ENCODE results near the gene LSM2. TPM values are rescaled to one million over a fixed set of nuclear protein-coding genes. Genes with fewer than 3 reads are reported as not detected.
A peak's percentile ranks its signal among the peaks of the same experiment; 100 is the strongest.

LSM2 gene
- total and polyA plus RNA-seq, 2 experiments from 2014 or later = 51.9 to 57.9 TPM

GRCh38 chr6:31760790-31761189, 46.0 kb downstream of the LSM2 start:
- no peak for TF ChIP-seq EZH2 (IDR thresholded peaks at IDR 0.05; ENCODE audit: borderline replicate concordance)
- TF ChIP-seq CTCF (IDR thresholded peaks at IDR 0.05; ENCODE audit: poor library complexity) = no peak
- TF ChIP-seq EZH2phosphoT487 (IDR thresholded peaks at IDR 0.05; ENCODE audit: low read depth, severe bottlenecking, unreplicated experiment) = no peak
- Histone ChIP-seq H3K27me3 (no peaks in the 10 kb centered on the region), H3K36me3 (replicated peaks; ENCODE audit: insufficient read depth, low read depth) (no peaks in the 10 kb centered on the region), H3K4me1 (ENCODE audit: insufficient read depth) (peaks cover 8% of the 10 kb centered on the region), H3K79me2 (no peaks in the 10 kb centered on the region), H3K4me3 (no peak overlapping the region), H3K9me2 (replicated peaks; ENCODE audit: insufficient read depth) (no peaks in the 10 kb centered on the region), H3K9me3 (ENCODE audit: low read depth) (no peaks in the 10 kb centered on the region), H3K27ac (no peak overlapping the region), H4K20me1 (ENCODE audit: insufficient read depth, poor library complexity, severe bottlenecking) (no peaks in the 10 kb centered on the region), H2AFZ (no peak overlapping the region), H3K4me2 (no peak overlapping the region)
- WGBS (ENCODE audit: low lambda C conversion rate, missing lambda C conversion rate) = 92% methylated on average over 5 of the region's 5 CpGs
- DNase-seq (ENCODE audit: low spot score) = peak; percentile 8

GRCh38 chr6:31758281-31758680, 48.5 kb downstream of the LSM2 start:
- H3K27me3 ChIP-seq = no peaks in the 10 kb centered on the region
- H3K9me2 ChIP-seq (replicated peaks; ENCODE audit: insufficient read depth) = no peaks in the 10 kb centered on the region
- no peak overlapping the region for H3K4me2 ChIP-seq
- no peaks in the 10 kb centered on the region for H4K20me1 ChIP-seq (ENCODE audit: insufficient read depth, poor library complexity, severe bottlenecking)
- TF ChIP-seq CTCF (IDR thresholded peaks at IDR 0.05; ENCODE audit: poor library complexity) (no peak), EZH2phosphoT487 (IDR thresholded peaks at IDR 0.05; ENCODE audit: low read depth, severe bottlenecking, unreplicated experiment) (no peak)
- H3K4me1 ChIP-seq (ENCODE audit: insufficient read depth) = no peaks in the 10 kb centered on the region
- WGBS (ENCODE audit: low lambda C conversion rate, missing lambda C conversion rate) = 100% methylated on average over 2 of the region's 2 CpGs
- DNase-seq (ENCODE audit: low spot score) = no peak
- H3K79me2 ChIP-seq = no peaks in the 10 kb centered on the region
- H3K27ac ChIP-seq = no peak overlapping the region
- H3K9me3 ChIP-seq (ENCODE audit: low read depth) = no peaks in the 10 kb centered on the region
- no peak overlapping the region for H3K4me3 ChIP-seq
- no peak overlapping the region for H2AFZ ChIP-seq
- no peaks in the 10 kb centered on the region for H3K36me3 ChIP-seq (replicated peaks; ENCODE audit: insufficient read depth, low read depth)

GRCh38 chr6:31752739-31753319, 53.9 kb downstream of the LSM2 start:
- Histone ChIP-seq H4K20me1 (ENCODE audit: insufficient read depth, poor library complexity, severe bottlenecking) (no peaks in the 10 kb centered on the region), H3K9me2 (replicated peaks; ENCODE audit: insufficient read depth) (no peaks in the 10 kb centered on the region), H3K79me2 (no peaks in the 10 kb centered on the region), H3K9me3 (ENCODE audit: low read depth) (no peaks in the 10 kb centered on the region), H3K4me1 (ENCODE audit: insufficient read depth) (no peaks in the 10 kb centered on the region), H3K4me2 (no peak overlapping the region), H3K36me3 (replicated peaks; ENCODE audit: insufficient read depth, low read depth) (no peaks in the 10 kb centered on the region), H3K27ac (no peak overlapping the region), H2AFZ (no peak overlapping the region), H3K4me3 (no peak overlapping the region), H3K27me3 (no peaks in the 10 kb centered on the region)
- no peak for DNase-seq (ENCODE audit: low spot score)
- TF ChIP-seq EZH2phosphoT487 (IDR thresholded peaks at IDR 0.05; ENCODE audit: low read depth, severe bottlenecking, unreplicated experiment) = no peak
- TF ChIP-seq CTCF (IDR thresholded peaks at IDR 0.05; ENCODE audit: poor library complexity) = no peak
- no peak for TF ChIP-seq EZH2 (IDR thresholded peaks at IDR 0.05; ENCODE audit: borderline replicate concordance)
- 80% methylated on average over 8 of the region's 8 CpGs for WGBS (ENCODE audit: low lambda C conversion rate, missing lambda C conversion rate)

Data from hepatocyte (in vitro differentiated cells).